ENCODE measurements around the gene LYL1. TPM values are rescaled to one million over a fixed set of nuclear protein-coding genes. Genes with fewer than 3 reads are reported as not detected.

LYL1 gene
- total and polyA plus RNA-seq, 11 donors = 5.2 to 19.1 (median 8.3) TPM

Other genes starting within 250 kb of the LYL1 start
- 10 to 100 TPM; 15.9 to 41.1 (median 23.3) TPM for gene DNASE2, start 221.4 kb downstream of the LYL1 start, total RNA-seq
- gene DNASE2, start 221.4 kb downstream of the LYL1 start, polyA plus RNA-seq = 10 to 100 TPM; 11.7 to 31.7 TPM
- under 1 TPM in 2 of 9 donors, not detected in 7; 0.19 to 0.25 TPM for gene KLF1, start 215.7 kb downstream of the LYL1 start, total RNA-seq
- gene KLF1, start 215.7 kb downstream of the LYL1 start, polyA plus RNA-seq = not detected
- gene GCDH, start 211.7 kb downstream of the LYL1 start, total RNA-seq = 100 to 1,000 TPM in 1 of 9 donors, 10 to 100 TPM in 8; 29.8 to 105 (median 46.7) TPM
- 100 to 1,000 TPM in 1 of 2 donors, 10 to 100 TPM in 1; 28.7 to 107 TPM for gene GCDH, start 211.7 kb downstream of the LYL1 start, polyA plus RNA-seq
- under 1 TPM in 1 of 9 donors, not detected in 8; 0.24 TPM for gene SYCE2, start 183.6 kb downstream of the LYL1 start, total RNA-seq
- under 1 TPM in 1 of 2 donors, not detected in 1; 0.06 TPM for gene SYCE2, start 183.6 kb downstream of the LYL1 start, polyA plus RNA-seq
- gene FARSA, start 169.1 kb downstream of the LYL1 start, total RNA-seq = 10 to 100 TPM; 35.0 to 49.6 (median 40.6) TPM
- 100 to 1,000 TPM in 1 of 2 donors, 10 to 100 TPM in 1; 37.3 to 104 TPM for gene FARSA, start 169.1 kb downstream of the LYL1 start, polyA plus RNA-seq
- 100 to 1,000 TPM; 231 to 816 (median 380) TPM for gene CALR, start 164.2 kb downstream of the LYL1 start, total RNA-seq
- gene CALR, start 164.2 kb downstream of the LYL1 start, polyA plus RNA-seq = 100 to 1,000 TPM; 227 to 771 TPM
- gene RAD23A, start 157.0 kb downstream of the LYL1 start, total RNA-seq = 100 to 1,000 TPM; 130 to 272 (median 161) TPM
- gene RAD23A, start 157.0 kb downstream of the LYL1 start, polyA plus RNA-seq = 100 to 1,000 TPM; 186 to 212 TPM
- gene GADD45GIP1, start 145.6 kb downstream of the LYL1 start, total RNA-seq = 10 to 100 TPM; 17.2 to 63.6 (median 27.2) TPM
- gene GADD45GIP1, start 145.6 kb downstream of the LYL1 start, polyA plus RNA-seq = 100 to 1,000 TPM in 1 of 2 donors, 10 to 100 TPM in 1; 64.9 to 119 TPM
- gene DAND5, start 133.3 kb downstream of the LYL1 start, total RNA-seq = 10 to 100 TPM in 4 of 9 donors, 1 to 10 TPM in 5; 2.9 to 13.6 (median 9.0) TPM
- 1 to 10 TPM; 1.4 to 4.7 TPM for gene DAND5, start 133.3 kb downstream of the LYL1 start, polyA plus RNA-seq
- gene NFIX, start 107.4 kb downstream of the LYL1 start, total RNA-seq = 100 to 1,000 TPM in 8 of 9 donors, 10 to 100 TPM in 1; 81.4 to 147 (median 122) TPM
- 10 to 100 TPM; 42.1 to 55.2 TPM for gene NFIX, start 107.4 kb downstream of the LYL1 start, polyA plus RNA-seq
- gene TRMT1, start 13.9 kb upstream of the LYL1 start, total RNA-seq = 10 to 100 TPM; 15.1 to 22.6 (median 16.2) TPM
- 10 to 100 TPM; 26.4 to 32.4 TPM for gene TRMT1, start 13.9 kb upstream of the LYL1 start, polyA plus RNA-seq
- 10 to 100 TPM; 28.7 to 88.2 (median 41.8) TPM for gene NACC1, start 15.4 kb upstream of the LYL1 start, total RNA-seq
- 10 to 100 TPM; 49.6 to 74.2 TPM for gene NACC1, start 15.4 kb upstream of the LYL1 start, polyA plus RNA-seq
- gene STX10, start 47.5 kb upstream of the LYL1 start, total RNA-seq = 10 to 100 TPM; 24.0 to 48.8 (median 35.8) TPM
- 10 to 100 TPM; 52.5 to 64.7 TPM for gene STX10, start 47.5 kb upstream of the LYL1 start, polyA plus RNA-seq
- gene IER2, start 47.6 kb upstream of the LYL1 start, total RNA-seq = 100 to 1,000 TPM in 1 of 9 donors, 10 to 100 TPM in 8; 17.6 to 101 (median 29.1) TPM
- 10 to 100 TPM; 21.8 to 35.7 TPM for gene IER2, start 47.6 kb upstream of the LYL1 start, polyA plus RNA-seq